WERI-Rb-1 (cell line): ENCODE results near the gene NCOA4.

Experiments
- DNase-seq: peaks from one replicate; pipeline ENCODE4 v3.0.0-alpha.2; 2020
- H3K27ac ChIP-seq: fragments of 250-450 bp; sonication (Bioruptor Pico); 2 replicates; pipeline ENCODE4 v1.5.1; 2020; ENCODE audit warnings: mild to moderate bottlenecking, moderate library complexity
- H3K27me3 ChIP-seq: fragments of 250-450 bp; sonication (Bioruptor Pico); 2 replicates; pipeline ENCODE4 v1.5.1; 2021; ENCODE audit warnings: mild to moderate bottlenecking, low read depth, moderate library complexity; ENCODE audit not compliant: insufficient read depth, severe bottlenecking
- H3K36me3 ChIP-seq: fragments of 250-450 bp; sonication (Bioruptor Pico); 2 replicates; pipeline ENCODE4 v1.5.1; 2020; ENCODE audit warnings: mild to moderate bottlenecking, moderate library complexity
- H3K4me3 ChIP-seq: 2 replicates; pipeline ENCODE4 v1.5.1; 2011; ENCODE audit warnings: low read depth, mild to moderate bottlenecking, control low read depth, low read length
- H3K9me3 ChIP-seq: fragments of 250-450 bp; sonication (Bioruptor Pico); 2 replicates; pipeline ENCODE4 v1.5.1; 2021; ENCODE audit warnings: mild to moderate bottlenecking, moderate library complexity; ENCODE audit not compliant: severe bottlenecking
- CTCF ChIP-seq: IDR thresholded peaks from 2 replicates; pipeline ENCODE4 v1.5.1; 2011; ENCODE audit warnings: low read depth, mild to moderate bottlenecking, control low read depth, inconsistent platforms, low read length

NCOA4 gene

GRCh38 chr10:46019569-46020343 is 10.7 kb downstream of the NCOA4 start:
- no peaks in the 10 kb centered on the region for H3K27me3 ChIP-seq
- H3K27ac ChIP-seq, result no peak overlapping the region
- no peak overlapping the region for H3K4me3 ChIP-seq
- H3K9me3 ChIP-seq, result no peaks in the 10 kb centered on the region
- DNase-seq, result no peak
- no peak for TF ChIP-seq CTCF
- peaks cover 10% of the 10 kb centered on the region for H3K36me3 ChIP-seq

GRCh38 chr10:46019177-46019528 is 11.3 kb downstream of the NCOA4 start:
- Histone ChIP-seq H3K36me3 (peaks cover 16% of the 10 kb centered on the region), H3K27me3 (no peaks in the 10 kb centered on the region), H3K9me3 (no peaks in the 10 kb centered on the region), H3K4me3 (no peak overlapping the region), H3K27ac (no peak overlapping the region)
- DNase-seq, result no peak
- TF ChIP-seq CTCF, result no peak

GRCh38 chr10:46018453-46019176 is 11.8 kb downstream of the NCOA4 start:
- Histone ChIP-seq H3K27ac (no peak overlapping the region), H3K4me3 (no peak overlapping the region), H3K27me3 (no peaks in the 10 kb centered on the region), H3K36me3 (peaks cover 21% of the 10 kb centered on the region), H3K9me3 (no peaks in the 10 kb centered on the region)
- TF ChIP-seq CTCF, result no peak
- DNase-seq, result no peak

- H3K36me3 ChIP-seq, result peaks cover 30% of the 10 kb centered on the region
- no peak for DNase-seq
- no peak overlapping the region for H3K4me3 ChIP-seq
- H3K27ac ChIP-seq, result no peak overlapping the region
- no peaks in the 10 kb centered on the region for H3K9me3 ChIP-seq
- no peak for TF ChIP-seq CTCF
- no peaks in the 10 kb centered on the region for H3K27me3 ChIP-seq
Observed at GRCh38 chr10:46017733-46018132, 12.7 kb downstream of the NCOA4 start.

- H3K36me3 ChIP-seq, result peaks cover 36% of the 10 kb centered on the region
- H3K27me3 ChIP-seq, result no peaks in the 10 kb centered on the region
- no peaks in the 10 kb centered on the region for H3K9me3 ChIP-seq
- no peak for TF ChIP-seq CTCF
- DNase-seq, result no peak
- no peak overlapping the region for H3K27ac ChIP-seq
- no peak overlapping the region for H3K4me3 ChIP-seq
Observed at GRCh38 chr10:46016811-46017210, 13.6 kb downstream of the NCOA4 start.
